Amniotic stem cell (primary cell): ENCODE results near the gene PDLIM3.
"Not testable (repeated sequence)": the region's sequence is repeated elsewhere in the genome, so short reads cannot be mapped to it uniquely, and the experiment has no call there.

Source experiments
- DNase-seq: peaks from one replicate; lab custom pipeline; 2025; lab: John Stamatoyannopoulos, UW

PDLIM3 gene

GRCh38 chr4:185554365-185555126 lies 19.2 kb upstream of the PDLIM3 start:
- DNase-seq = no peak

- no peak for DNase-seq
Measured at GRCh38 chr4:185552254-185552653, 16.9 kb upstream of the PDLIM3 start.

GRCh38 chr4:185550933-185551332 lies 15.6 kb upstream of the PDLIM3 start:
- no peak for DNase-seq

- no peak for DNase-seq
Measured at GRCh38 chr4:185549095-185549639, 13.9 kb upstream of the PDLIM3 start.

GRCh38 chr4:185548587-185548986 lies 13.3 kb upstream of the PDLIM3 start:
- no peak for DNase-seq

- no peak for DNase-seq
Measured at GRCh38 chr4:185546335-185546734, 11.0 kb upstream of the PDLIM3 start.

GRCh38 chr4:185542626-185543315 lies 7.5 kb upstream of the PDLIM3 start:
- DNase-seq = no peak

- no peak for DNase-seq
Measured at GRCh38 chr4:185541251-185541727, 6.0 kb upstream of the PDLIM3 start.

GRCh38 chr4:185540487-185541120 lies 5.3 kb upstream of the PDLIM3 start:
- no peak for DNase-seq

GRCh38 chr4:185540040-185540439 lies 4.7 kb upstream of the PDLIM3 start:
- no peak for DNase-seq

- DNase-seq = no peak
Measured at GRCh38 chr4:185538806-185539205, 3.5 kb upstream of the PDLIM3 start.

GRCh38 chr4:185536411-185536709 lies 1.1 kb upstream of the PDLIM3 start:
- DNase-seq = no peak

GRCh38 chr4:185535612-185536410 lies 504 bp upstream of the PDLIM3 start:
- DNase-seq = peak; percentile 16

- DNase-seq = no peak
Measured at GRCh38 chr4:185534511-185534865, 819 bp downstream of the PDLIM3 start.

GRCh38 chr4:185532795-185533324 lies 2.4 kb downstream of the PDLIM3 start:
- no peak for DNase-seq

- no peak for DNase-seq
Measured at GRCh38 chr4:185532293-185532692, 3.0 kb downstream of the PDLIM3 start.

GRCh38 chr4:185531654-185532053 lies 3.7 kb downstream of the PDLIM3 start:
- not testable (repeated sequence) for DNase-seq

GRCh38 chr4:185529413-185529812 lies 5.9 kb downstream of the PDLIM3 start:
- no peak for DNase-seq

GRCh38 chr4:185524888-185525863 lies 10.1 kb downstream of the PDLIM3 start:
- no peak for DNase-seq

GRCh38 chr4:185523862-185524261 lies 11.4 kb downstream of the PDLIM3 start:
- no peak for DNase-seq

- DNase-seq = no peak
Measured at GRCh38 chr4:185522451-185522850, 12.9 kb downstream of the PDLIM3 start.
